A673 (cell line): ENCODE measurements around the gene ERFL. TPM values are rescaled to one million over a fixed set of nuclear protein-coding genes. Genes with fewer than 3 reads are reported as not detected.

ENCODE experiments used
- BruUV-seq: library from RNA; stranded (reverse); fragments of 400-500 nt; replicated peaks from 2 replicates; lab custom pipeline; 2021; lab: Mats Ljungman, UMichigan
- CTCF ChIA-PET: fragments of 300-600 bp; sonication (Branson Sonifier 250); formaldehyde crosslinking; loops from one replicate; lab custom pipeline; 2022; ENCODE audit warnings: antibody characterized with exemption; lab: Charles Lee
- POLR2A ChIA-PET: fragments of 300-600 bp; sonication (Branson Sonifier 250); formaldehyde crosslinking; loops from one replicate; lab custom pipeline; 2022; ENCODE audit warnings: antibody characterized with exemption; ENCODE audit not compliant: low non-redundant PET; lab: Charles Lee
- DNase-seq: peaks from one replicate; pipeline ENCODE4 v3.0.0-alpha.2; 2015; ENCODE audit warnings: low spot score
- H3K27ac ChIP-seq: fragments of 200-600 bp; sonication (generic); 2 replicates; pipeline ENCODE4 v1.5.1; 2016; ENCODE audit warnings: mixed run types, low read depth, mild to moderate bottlenecking, mixed read lengths, antibody characterized with exemption, low read length; ENCODE audit not compliant: poor library complexity, severe bottlenecking
- H3K27me3 ChIP-seq: fragments of 200-600 bp; sonication (generic); replicated peaks from 2 replicates; pipeline ENCODE4 v1.6.1; 2017; ENCODE audit warnings: mixed run types, low read depth, mild to moderate bottlenecking, mixed read lengths, antibody characterized with exemption, low read length; ENCODE audit not compliant: insufficient read depth, poor library complexity
- H3K36me3 ChIP-seq: fragments of 200-600 bp; sonication (generic); 2 replicates; pipeline ENCODE4 v1.6.1; 2016; ENCODE audit warnings: mixed run types, mild to moderate bottlenecking, mixed read lengths, antibody characterized with exemption, low read length; ENCODE audit not compliant: insufficient read depth, poor library complexity, severe bottlenecking
- H3K4me1 ChIP-seq: fragments of 200-600 bp; sonication (generic); 2 replicates; pipeline ENCODE4 v1.6.1; 2017; ENCODE audit warnings: mixed run types, mild to moderate bottlenecking, mixed read lengths, antibody characterized with exemption, low read length; ENCODE audit not compliant: insufficient read depth, poor library complexity, severe bottlenecking
- H3K4me3 ChIP-seq: fragments of 200-600 bp; sonication (generic); 2 replicates; pipeline ENCODE4 v1.5.1; 2016; ENCODE audit warnings: low read depth, mixed run types, mild to moderate bottlenecking, mixed read lengths, low read length; ENCODE audit not compliant: poor library complexity, severe bottlenecking
- H3K9me3 ChIP-seq: fragments of 200-600 bp; sonication (generic); 2 replicates; pipeline ENCODE4 v1.6.1; 2016; ENCODE audit warnings: mixed run types, low read depth, mild to moderate bottlenecking, mixed read lengths, antibody characterized with exemption, low read length; ENCODE audit not compliant: poor library complexity, severe bottlenecking
- CTCF ChIP-seq: fragments of 300-800, 200-600 bp; sonication (generic); conservative IDR thresholded peaks from 2 replicates; pipeline ENCODE4 v1.5.1; 2017; ENCODE audit warnings: low read depth, mild to moderate bottlenecking, antibody characterized with exemption, low read length, moderate library complexity, mixed read lengths
- EZH2 ChIP-seq: fragments of 200-600 bp; sonication (generic); IDR thresholded peaks from 2 replicates; pipeline ENCODE4 v1.6.1; 2017; ENCODE audit warnings: borderline replicate concordance, low read depth, mild to moderate bottlenecking, mixed read lengths, antibody characterized with exemption, low read length; ENCODE audit not compliant: poor library complexity, severe bottlenecking
- intact Hi-C: fragments of 100-400 bp; cut with micrococcal nuclease; formaldehyde crosslinking; loops from one replicate; pipeline ENCODE4 v1.10.0; 2022; ENCODE audit not compliant: unreplicated experiment
- total RNA-seq: library from RNA; stranded (reverse); gene quantifications from 2 replicates; pipeline ENCODE4 v1.2.3, GENCODE V29; 2021

The ERFL gene
- total RNA-seq, 1 experiment from 2014 or later = 0.95 TPM

DNA sequence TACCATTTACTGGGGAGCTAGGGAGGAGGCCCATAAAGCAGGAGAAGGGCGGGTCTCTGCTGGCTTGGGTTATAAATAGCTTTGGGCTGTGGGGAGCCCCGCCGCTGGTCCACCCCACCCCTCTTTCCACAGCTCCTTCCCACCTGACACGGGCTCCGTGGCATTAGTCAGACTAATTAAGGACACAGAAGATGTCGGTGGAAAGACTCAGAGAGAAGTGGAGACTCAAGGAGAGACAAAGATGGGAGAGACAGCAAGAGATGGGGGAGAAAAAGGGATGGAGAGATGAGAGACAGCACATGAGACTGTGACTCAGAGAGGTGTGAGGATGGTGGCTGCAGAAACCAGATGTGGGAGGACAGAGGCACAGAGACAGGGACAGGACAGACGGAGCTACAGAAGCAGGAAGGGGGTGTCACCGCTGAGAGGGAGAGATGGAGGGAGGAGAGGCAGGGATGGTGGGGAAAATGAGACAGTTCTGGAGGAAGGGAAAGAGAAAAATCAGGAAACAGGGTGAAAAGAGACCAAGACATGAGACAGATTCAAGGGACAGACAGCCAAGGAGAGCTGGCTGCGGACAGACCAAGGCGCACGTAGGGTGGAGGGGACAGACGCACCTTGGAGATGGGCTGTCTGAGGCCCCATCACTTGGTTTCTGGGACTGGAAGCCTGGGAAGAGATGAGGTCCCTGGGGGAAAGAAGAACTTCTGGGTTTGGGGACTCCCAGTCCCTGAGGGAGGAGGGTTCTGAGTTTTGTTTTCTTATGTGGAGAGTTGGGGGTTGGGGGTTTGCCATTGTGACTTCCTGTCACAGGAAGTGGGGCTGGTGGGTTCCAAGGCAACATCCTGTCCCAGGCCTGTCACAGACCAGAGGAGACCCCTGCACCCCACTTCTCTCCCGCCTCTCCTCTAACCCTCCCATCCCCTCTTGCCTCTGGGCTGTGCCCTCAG, 41.2 kb downstream of the ERFL start:
- H3K4me1 ChIP-seq = peaks cover 41% of the 10 kb centered on the region
- H3K9me3 ChIP-seq = no peaks in the 10 kb centered on the region
- POLR2A ChIA-PET = no interaction called here
- TF ChIP-seq CTCF (no peak), EZH2 (no peak)
- intact Hi-C loops = no loop called here
- H3K27me3 ChIP-seq = no peaks in the 10 kb centered on the region
- H3K36me3 ChIP-seq = peaks cover 14% of the 10 kb centered on the region
- peak; percentile 75 for DNase-seq
- H3K27ac ChIP-seq = peak overlapping the region; percentile 81
- BruUV-seq = no TSS peak
- CTCF ChIA-PET = interaction anchor here (0.6 kb wide), 1 partner anchor 51 kb away, joined by 5 read pairs; no protein-coding TSS in a partner anchor
- peak overlapping the region; percentile 11 for H3K4me3 ChIP-seq

- Histone ChIP-seq H3K27me3 (no peaks in the 10 kb centered on the region), H3K4me1 (peaks cover 65% of the 10 kb centered on the region), H3K27ac (peak overlapping the region; percentile 91), H3K36me3 (peaks cover 1% of the 10 kb centered on the region), H3K4me3 (peak overlapping the region; percentile 84), H3K9me3 (no peaks in the 10 kb centered on the region)
- BruUV-seq = TSS peak; percentile 77
- TF ChIP-seq CTCF (no peak), EZH2 (no peak)
- intact Hi-C loops = loop anchor here (1.0 to 5.0 kb wide), 3 partner anchors 25 to 148 kb away; no protein-coding TSS in a partner anchor
- ChIA-PET POLR2A (no interaction called here), CTCF (interaction anchor here (1.0 kb wide), 1 partner anchor 11 kb away, joined by 6 read pairs; no protein-coding TSS in a partner anchor)
- peak; percentile 99 for DNase-seq
Measured at GRCh38 chr19:41883821-41884733, 44.2 kb downstream of the ERFL start.

DNA sequence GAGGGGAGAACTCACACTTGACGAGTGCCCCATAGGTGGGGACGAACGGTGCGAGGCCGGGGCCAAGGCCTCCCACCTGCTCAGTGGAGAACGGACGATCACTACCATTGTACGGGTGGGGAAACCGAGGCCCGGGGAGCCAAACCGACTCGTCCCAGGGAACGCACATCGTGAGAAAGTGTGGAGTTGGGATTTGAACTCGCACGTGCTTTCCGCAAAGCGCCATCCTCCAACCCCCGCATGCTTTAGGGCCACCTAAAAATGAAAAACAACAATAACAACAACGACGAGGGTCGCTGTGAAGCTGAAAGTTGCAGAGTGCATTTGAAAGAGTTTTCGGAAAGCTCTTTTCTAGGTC, 44.8 kb downstream of the ERFL start:
- Histone ChIP-seq H3K4me1 (peaks cover 72% of the 10 kb centered on the region), H3K27ac (peak overlapping the region; percentile 91), H3K36me3 (no peaks in the 10 kb centered on the region), H3K9me3 (no peaks in the 10 kb centered on the region), H3K4me3 (peak overlapping the region; percentile 84), H3K27me3 (no peaks in the 10 kb centered on the region)
- DNase-seq = no peak
- ChIA-PET CTCF (no interaction called here), POLR2A (no interaction called here)
- TF ChIP-seq EZH2 = no peak
- no peak for TF ChIP-seq CTCF
- intact Hi-C loops = loop anchor here (1.0 to 5.0 kb wide), 3 partner anchors 24 to 149 kb away; no protein-coding TSS in a partner anchor
- BruUV-seq = no TSS peak
